Tibial nerve (tissue), 4 donors: Measurements from ENCODE around the gene IQCN.

Experiments
- EP300 ChIP-seq, 2 donors: sonication (generic); formaldehyde crosslinking; IDR thresholded peaks; one replicate each; pipeline ENCODE4 v1.6.1; 2017; ENCODE audit warnings: antibody characterized with exemption in 2 of 2, mild to moderate bottlenecking in 1 of 2
- POLR2A ChIP-seq, 2 donors: fragments of 450-650 bp; IDR thresholded peaks; one replicate each; pipeline ENCODE4 v1.6.1; 2017; ENCODE audit warnings: antibody characterized with exemption in 2 of 2, mild to moderate bottlenecking in 2 of 2, moderate library complexity in 2 of 2
- TF ChIP-seq, protein P1 (sequence below), 5 experiments: fragments of 200-600 bp in 3 of 5; fragments of 450-650 bp in 2 of 5; sonication (generic) in 3 of 5; IDR thresholded peaks; one replicate each; pipeline ENCODE4 v1.5.1; 2016 to 2019; ENCODE audit warnings: antibody characterized with exemption in 5 of 5, mild to moderate bottlenecking in 3 of 5, moderate library complexity in 2 of 5

DNA sequence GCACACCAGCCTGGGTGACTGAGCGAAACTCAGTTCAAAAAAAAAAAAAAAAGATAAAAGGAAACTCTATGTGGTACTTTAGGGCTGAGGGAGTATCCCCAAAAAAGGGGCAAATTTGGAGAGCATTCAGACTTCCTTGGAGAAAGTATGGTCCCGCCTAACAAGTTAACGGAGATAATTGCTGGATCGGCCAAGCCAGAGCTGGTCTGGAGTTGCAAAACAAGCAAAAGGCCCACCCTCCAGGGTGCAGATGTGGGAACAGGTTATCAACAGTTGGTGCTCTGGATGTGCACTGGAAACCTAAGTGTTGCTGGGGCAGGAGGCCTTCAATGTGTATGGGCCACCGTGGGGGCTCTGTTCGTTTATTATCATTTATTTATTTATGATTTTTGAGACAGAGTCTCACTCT lies 2.8 kb downstream of the IQCN start:
- TF ChIP-seq, protein P1, sequence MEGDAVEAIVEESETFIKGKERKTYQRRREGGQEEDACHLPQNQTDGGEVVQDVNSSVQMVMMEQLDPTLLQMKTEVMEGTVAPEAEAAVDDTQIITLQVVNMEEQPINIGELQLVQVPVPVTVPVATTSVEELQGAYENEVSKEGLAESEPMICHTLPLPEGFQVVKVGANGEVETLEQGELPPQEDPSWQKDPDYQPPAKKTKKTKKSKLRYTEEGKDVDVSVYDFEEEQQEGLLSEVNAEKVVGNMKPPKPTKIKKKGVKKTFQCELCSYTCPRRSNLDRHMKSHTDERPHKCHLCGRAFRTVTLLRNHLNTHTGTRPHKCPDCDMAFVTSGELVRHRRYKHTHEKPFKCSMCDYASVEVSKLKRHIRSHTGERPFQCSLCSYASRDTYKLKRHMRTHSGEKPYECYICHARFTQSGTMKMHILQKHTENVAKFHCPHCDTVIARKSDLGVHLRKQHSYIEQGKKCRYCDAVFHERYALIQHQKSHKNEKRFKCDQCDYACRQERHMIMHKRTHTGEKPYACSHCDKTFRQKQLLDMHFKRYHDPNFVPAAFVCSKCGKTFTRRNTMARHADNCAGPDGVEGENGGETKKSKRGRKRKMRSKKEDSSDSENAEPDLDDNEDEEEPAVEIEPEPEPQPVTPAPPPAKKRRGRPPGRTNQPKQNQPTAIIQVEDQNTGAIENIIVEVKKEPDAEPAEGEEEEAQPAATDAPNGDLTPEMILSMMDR (IDR thresholded peaks at IDR 0.05): no peak
- no peak for TF ChIP-seq POLR2A (IDR thresholded peaks at IDR 0.05)
- no peak for TF ChIP-seq EP300 (IDR thresholded peaks at IDR 0.05)
